GM23338 (cell line): ENCODE data around the gene SETDB1. TPM values are rescaled to one million over a fixed set of nuclear protein-coding genes. Genes with fewer than 3 reads are reported as not detected.

Experiments used
- ATAC-seq: fragments of 200-7000 bp; cut with Tn5 transposase; 3 replicates; pipeline ENCODE4 v1.9.1; 2020
- DNase-seq: peaks from one replicate; pipeline ENCODE4 v3.0.0-alpha.2; 2015; ENCODE audit warnings: low spot score
- H2AFZ ChIP-seq: fragments of 200-600 bp; sonication (generic); 2 replicates; pipeline ENCODE4 v1.8.0; 2016; ENCODE audit warnings: antibody characterized with exemption, mild to moderate bottlenecking, moderate library complexity
- H3F3A ChIP-seq: fragments of 200-600 bp; sonication (generic); replicated peaks from 2 replicates; pipeline ENCODE4 v1.8.0; 2017; ENCODE audit warnings: antibody characterized with exemption, mixed run types, low read depth
- H3K27ac ChIP-seq: fragments of 200-600 bp; sonication (generic); 2 replicates; pipeline ENCODE4 v1.6.1; 2016; ENCODE audit warnings: low read depth
- H3K27me3 ChIP-seq: fragments of 200-600 bp; sonication (generic); 2 replicates; pipeline ENCODE4 v1.8.0; 2016; ENCODE audit warnings: mild to moderate bottlenecking, mixed run types, moderate library complexity; ENCODE audit not compliant: insufficient read depth
- H3K36me3 ChIP-seq: fragments of 200-600 bp; sonication (generic); 2 replicates; pipeline ENCODE4 v1.8.0; 2016; ENCODE audit warnings: mild to moderate bottlenecking; ENCODE audit not compliant: insufficient read depth
- H3K4me1 ChIP-seq: fragments of 200-600 bp; sonication (generic); 2 replicates; pipeline ENCODE4 v1.8.0; 2016; ENCODE audit warnings: mild to moderate bottlenecking, moderate library complexity; ENCODE audit not compliant: insufficient read depth
- H3K4me2 ChIP-seq: fragments of 200-600 bp; sonication (generic); 2 replicates; pipeline ENCODE4 v1.7.1; 2017; ENCODE audit warnings: mixed run types
- H3K4me3 ChIP-seq: fragments of 200-600 bp; sonication (generic); 2 replicates; pipeline ENCODE4 v1.6.1; 2016; ENCODE audit warnings: mixed run types
- H3K79me2 ChIP-seq: fragments of 200-600 bp; sonication (generic); replicated peaks from 2 replicates; pipeline ENCODE4 v1.8.0; 2017; ENCODE audit warnings: mild to moderate bottlenecking; ENCODE audit not compliant: insufficient read depth
- H3K9me2 ChIP-seq: fragments of 200-600 bp; sonication (generic); 2 replicates; pipeline ENCODE4 v1.8.0; 2017; ENCODE audit not compliant: insufficient read depth
- H4K20me1 ChIP-seq: fragments of 200-600 bp; sonication (generic); replicated peaks from 2 replicates; pipeline ENCODE4 v1.8.0; 2017; ENCODE audit warnings: mild to moderate bottlenecking; ENCODE audit not compliant: insufficient read depth
- H3K27ac Mint-ChIP-seq: 2 replicates; pipeline ENCODE4 v1.8.0; 2020; ENCODE audit warnings: inconsistent platforms, mild to moderate bottlenecking, moderate library complexity, mixed read lengths
- H3K27me3 Mint-ChIP-seq: 3 replicates; pipeline ENCODE4 v1.8.0; 2022; ENCODE audit warnings: low read depth, mild to moderate bottlenecking, moderate library complexity, mixed read lengths, inconsistent platforms; ENCODE audit not compliant: insufficient read depth, poor library complexity
- H3K36me3 Mint-ChIP-seq: 3 replicates; pipeline ENCODE4 v1.8.0; 2021; ENCODE audit warnings: low read depth, mild to moderate bottlenecking, inconsistent platforms, moderate library complexity, mixed read lengths
- H3K4me1 Mint-ChIP-seq: 3 replicates; pipeline ENCODE4 v1.8.0; 2020; ENCODE audit warnings: mild to moderate bottlenecking, inconsistent platforms, mixed read lengths
- H3K4me3 Mint-ChIP-seq: 3 replicates; pipeline ENCODE4 v1.8.0; 2021; ENCODE audit warnings: moderate library complexity, mild to moderate bottlenecking, inconsistent platforms, mixed read lengths
- H3K9me3 Mint-ChIP-seq: 3 replicates; pipeline ENCODE4 v1.8.0; 2020; ENCODE audit warnings: moderate library complexity, mild to moderate bottlenecking, inconsistent platforms, mixed read lengths
- CREB1 ChIP-seq: fragments of 250-450 bp; sonication (Bioruptor Pico); IDR thresholded peaks from 2 replicates; pipeline ENCODE4 v1.5.0; 2020; ENCODE audit warnings: low read depth, mild to moderate bottlenecking, moderate library complexity
- EZH2 ChIP-seq: fragments of 200-600 bp; sonication (generic); IDR thresholded peaks from one replicate; pipeline ENCODE4 v1.8.0; 2017; ENCODE audit warnings: antibody characterized with exemption, mild to moderate bottlenecking, low read depth; ENCODE audit not compliant: unreplicated experiment
- EZH2phosphoT487 ChIP-seq: fragments of 200-600 bp; sonication (generic); IDR thresholded peaks from one replicate; pipeline ENCODE4 v1.8.1; 2018; ENCODE audit warnings: antibody characterized with exemption; ENCODE audit not compliant: unreplicated experiment
- JUNB ChIP-seq: IDR thresholded peaks from one replicate; pipeline ENCODE4 v1.6.1; 2016; ENCODE audit warnings: antibody characterized with exemption; ENCODE audit not compliant: unreplicated experiment
- NANOG ChIP-seq: IDR thresholded peaks from 2 replicates; pipeline ENCODE4 v1.6.1; 2016; ENCODE audit warnings: antibody characterized with exemption, borderline replicate concordance
- POLR2AphosphoS5 ChIP-seq: IDR thresholded peaks from 2 replicates; pipeline ENCODE4 v1.6.1; 2016; ENCODE audit warnings: antibody characterized with exemption, low read depth
- STAT1 ChIP-seq: IDR thresholded peaks from one replicate; pipeline ENCODE4 v1.6.1; 2016; ENCODE audit warnings: antibody characterized with exemption; ENCODE audit not compliant: unreplicated experiment
- ZNF114 ChIP-seq: fragments of 250-450 bp; sonication (Bioruptor Pico); IDR thresholded peaks from 2 replicates; pipeline ENCODE4 v1.5.0; 2020; ENCODE audit warnings: mild to moderate bottlenecking, moderate library complexity
- ZNF331 ChIP-seq: fragments of 250-450 bp; sonication (Bioruptor Pico); IDR thresholded peaks from 2 replicates; pipeline ENCODE4 v1.5.0; 2020; ENCODE audit warnings: low read depth, mild to moderate bottlenecking, moderate library complexity
- polyA plus RNA-seq: library from polyadenylated mRNA; unstranded; fragments of >200 nt; fragmentation: Nextera tagmentation; extraction: Ambion mirVana; gene quantifications from 2 replicates; pipeline ENCODE4 v1.2.1, GENCODE V29; 2016
- total RNA-seq: library from RNA; depleted of rRNA; stranded (reverse); fragments of >200 nt; shearing (Covaris generic); gene quantifications from 2 replicates; pipeline ENCODE4 v1.2.3, GENCODE V29; 2014
- TF ChIP-seq, protein P1 (sequence below): IDR thresholded peaks from 2 replicates; pipeline ENCODE4 v1.6.1; 2016; ENCODE audit warnings: antibody characterized with exemption
- TF ChIP-seq, protein P2 (sequence below): IDR thresholded peaks from one replicate; pipeline ENCODE4 v1.6.1; 2018; ENCODE audit warnings: antibody characterized with exemption; ENCODE audit not compliant: unreplicated experiment
- TF ChIP-seq, protein P3 (sequence below), 2 experiments: fragments of 200-600 bp in 1 of 2; sonication (generic) in 1 of 2; conservative IDR thresholded peaks; 2 replicates each; pipeline versions ENCODE4 v1.5.1 to v1.6.1; 2016 to 2017; ENCODE audit warnings: antibody characterized with exemption in 2 of 2, low read depth in 2 of 2, mild to moderate bottlenecking in 2 of 2, moderate library complexity in 1 of 2
- TF ChIP-seq, protein P4 (sequence below): fragments of 250-450 bp; sonication (Bioruptor Pico); IDR thresholded peaks from 2 replicates; pipeline ENCODE4 v1.5.0; 2020; ENCODE audit warnings: mild to moderate bottlenecking, moderate library complexity

Gene SETDB1
- total and polyA plus RNA-seq, 2 experiments from 2014 or later, result 16.9 to 47.4 TPM

DNA sequence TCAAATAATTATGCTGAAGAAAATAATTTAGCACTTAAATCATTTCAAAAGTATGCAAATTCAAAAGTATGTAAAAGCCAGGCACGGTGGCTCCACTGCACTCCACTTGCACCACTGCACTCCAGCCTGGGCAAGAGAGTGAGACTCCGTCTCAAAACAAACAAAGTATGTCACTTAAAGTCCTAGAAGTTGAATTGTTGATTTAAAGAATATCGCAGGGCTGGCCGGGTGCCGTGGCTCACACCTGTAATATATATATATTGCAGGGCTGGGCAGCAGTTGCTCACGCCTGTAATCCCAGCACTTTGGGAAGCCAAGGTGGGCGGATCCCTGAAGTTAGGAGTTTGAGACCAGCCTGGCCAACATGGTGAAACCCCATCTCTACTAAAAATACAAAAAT, 8.8 kb upstream of the SETDB1 start:
- H3K36me3 Mint-ChIP-seq, result no peaks in the 10 kb centered on the region
- Histone ChIP-seq H3F3A (no peaks in the 10 kb centered on the region), H3K4me1 (peaks cover 5% of the 10 kb centered on the region), H4K20me1 (no peaks in the 10 kb centered on the region), H3K4me3 (no peak overlapping the region), H3K9me2 (no peaks in the 10 kb centered on the region), H3K79me2 (no peaks in the 10 kb centered on the region), H3K4me2 (no peak overlapping the region), H3K27ac (no peak overlapping the region), H3K36me3 (no peaks in the 10 kb centered on the region), H2AFZ (no peak overlapping the region), H3K27me3 (no peaks in the 10 kb centered on the region)
- DNase-seq, result no peak
- TF ChIP-seq EZH2phosphoT487 (no peak), STAT1 (no peak), CREB1 (CRISPR knock-in tag) (no peak), NANOG (no peak), JUNB (no peak), POLR2AphosphoS5 (no peak), ZNF114 (CRISPR knock-in tag) (no peak), ZNF331 (CRISPR knock-in tag) (no peak), EZH2 (no peak)
- TF ChIP-seq, protein P1, sequence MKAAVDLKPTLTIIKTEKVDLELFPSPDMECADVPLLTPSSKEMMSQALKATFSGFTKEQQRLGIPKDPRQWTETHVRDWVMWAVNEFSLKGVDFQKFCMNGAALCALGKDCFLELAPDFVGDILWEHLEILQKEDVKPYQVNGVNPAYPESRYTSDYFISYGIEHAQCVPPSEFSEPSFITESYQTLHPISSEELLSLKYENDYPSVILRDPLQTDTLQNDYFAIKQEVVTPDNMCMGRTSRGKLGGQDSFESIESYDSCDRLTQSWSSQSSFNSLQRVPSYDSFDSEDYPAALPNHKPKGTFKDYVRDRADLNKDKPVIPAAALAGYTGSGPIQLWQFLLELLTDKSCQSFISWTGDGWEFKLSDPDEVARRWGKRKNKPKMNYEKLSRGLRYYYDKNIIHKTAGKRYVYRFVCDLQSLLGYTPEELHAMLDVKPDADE, result no peak
- TF ChIP-seq, protein P2, sequence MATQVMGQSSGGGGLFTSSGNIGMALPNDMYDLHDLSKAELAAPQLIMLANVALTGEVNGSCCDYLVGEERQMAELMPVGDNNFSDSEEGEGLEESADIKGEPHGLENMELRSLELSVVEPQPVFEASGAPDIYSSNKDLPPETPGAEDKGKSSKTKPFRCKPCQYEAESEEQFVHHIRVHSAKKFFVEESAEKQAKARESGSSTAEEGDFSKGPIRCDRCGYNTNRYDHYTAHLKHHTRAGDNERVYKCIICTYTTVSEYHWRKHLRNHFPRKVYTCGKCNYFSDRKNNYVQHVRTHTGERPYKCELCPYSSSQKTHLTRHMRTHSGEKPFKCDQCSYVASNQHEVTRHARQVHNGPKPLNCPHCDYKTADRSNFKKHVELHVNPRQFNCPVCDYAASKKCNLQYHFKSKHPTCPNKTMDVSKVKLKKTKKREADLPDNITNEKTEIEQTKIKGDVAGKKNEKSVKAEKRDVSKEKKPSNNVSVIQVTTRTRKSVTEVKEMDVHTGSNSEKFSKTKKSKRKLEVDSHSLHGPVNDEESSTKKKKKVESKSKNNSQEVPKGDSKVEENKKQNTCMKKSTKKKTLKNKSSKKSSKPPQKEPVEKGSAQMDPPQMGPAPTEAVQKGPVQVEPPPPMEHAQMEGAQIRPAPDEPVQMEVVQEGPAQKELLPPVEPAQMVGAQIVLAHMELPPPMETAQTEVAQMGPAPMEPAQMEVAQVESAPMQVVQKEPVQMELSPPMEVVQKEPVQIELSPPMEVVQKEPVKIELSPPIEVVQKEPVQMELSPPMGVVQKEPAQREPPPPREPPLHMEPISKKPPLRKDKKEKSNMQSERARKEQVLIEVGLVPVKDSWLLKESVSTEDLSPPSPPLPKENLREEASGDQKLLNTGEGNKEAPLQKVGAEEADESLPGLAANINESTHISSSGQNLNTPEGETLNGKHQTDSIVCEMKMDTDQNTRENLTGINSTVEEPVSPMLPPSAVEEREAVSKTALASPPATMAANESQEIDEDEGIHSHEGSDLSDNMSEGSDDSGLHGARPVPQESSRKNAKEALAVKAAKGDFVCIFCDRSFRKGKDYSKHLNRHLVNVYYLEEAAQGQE, result no peak
- TF ChIP-seq, protein P3, sequence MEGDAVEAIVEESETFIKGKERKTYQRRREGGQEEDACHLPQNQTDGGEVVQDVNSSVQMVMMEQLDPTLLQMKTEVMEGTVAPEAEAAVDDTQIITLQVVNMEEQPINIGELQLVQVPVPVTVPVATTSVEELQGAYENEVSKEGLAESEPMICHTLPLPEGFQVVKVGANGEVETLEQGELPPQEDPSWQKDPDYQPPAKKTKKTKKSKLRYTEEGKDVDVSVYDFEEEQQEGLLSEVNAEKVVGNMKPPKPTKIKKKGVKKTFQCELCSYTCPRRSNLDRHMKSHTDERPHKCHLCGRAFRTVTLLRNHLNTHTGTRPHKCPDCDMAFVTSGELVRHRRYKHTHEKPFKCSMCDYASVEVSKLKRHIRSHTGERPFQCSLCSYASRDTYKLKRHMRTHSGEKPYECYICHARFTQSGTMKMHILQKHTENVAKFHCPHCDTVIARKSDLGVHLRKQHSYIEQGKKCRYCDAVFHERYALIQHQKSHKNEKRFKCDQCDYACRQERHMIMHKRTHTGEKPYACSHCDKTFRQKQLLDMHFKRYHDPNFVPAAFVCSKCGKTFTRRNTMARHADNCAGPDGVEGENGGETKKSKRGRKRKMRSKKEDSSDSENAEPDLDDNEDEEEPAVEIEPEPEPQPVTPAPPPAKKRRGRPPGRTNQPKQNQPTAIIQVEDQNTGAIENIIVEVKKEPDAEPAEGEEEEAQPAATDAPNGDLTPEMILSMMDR (conservative IDR thresholded peaks at IDR 0.05; ENCODE audit: low read depth in 2 of 2), result no peak
- TF ChIP-seq, protein P4, sequence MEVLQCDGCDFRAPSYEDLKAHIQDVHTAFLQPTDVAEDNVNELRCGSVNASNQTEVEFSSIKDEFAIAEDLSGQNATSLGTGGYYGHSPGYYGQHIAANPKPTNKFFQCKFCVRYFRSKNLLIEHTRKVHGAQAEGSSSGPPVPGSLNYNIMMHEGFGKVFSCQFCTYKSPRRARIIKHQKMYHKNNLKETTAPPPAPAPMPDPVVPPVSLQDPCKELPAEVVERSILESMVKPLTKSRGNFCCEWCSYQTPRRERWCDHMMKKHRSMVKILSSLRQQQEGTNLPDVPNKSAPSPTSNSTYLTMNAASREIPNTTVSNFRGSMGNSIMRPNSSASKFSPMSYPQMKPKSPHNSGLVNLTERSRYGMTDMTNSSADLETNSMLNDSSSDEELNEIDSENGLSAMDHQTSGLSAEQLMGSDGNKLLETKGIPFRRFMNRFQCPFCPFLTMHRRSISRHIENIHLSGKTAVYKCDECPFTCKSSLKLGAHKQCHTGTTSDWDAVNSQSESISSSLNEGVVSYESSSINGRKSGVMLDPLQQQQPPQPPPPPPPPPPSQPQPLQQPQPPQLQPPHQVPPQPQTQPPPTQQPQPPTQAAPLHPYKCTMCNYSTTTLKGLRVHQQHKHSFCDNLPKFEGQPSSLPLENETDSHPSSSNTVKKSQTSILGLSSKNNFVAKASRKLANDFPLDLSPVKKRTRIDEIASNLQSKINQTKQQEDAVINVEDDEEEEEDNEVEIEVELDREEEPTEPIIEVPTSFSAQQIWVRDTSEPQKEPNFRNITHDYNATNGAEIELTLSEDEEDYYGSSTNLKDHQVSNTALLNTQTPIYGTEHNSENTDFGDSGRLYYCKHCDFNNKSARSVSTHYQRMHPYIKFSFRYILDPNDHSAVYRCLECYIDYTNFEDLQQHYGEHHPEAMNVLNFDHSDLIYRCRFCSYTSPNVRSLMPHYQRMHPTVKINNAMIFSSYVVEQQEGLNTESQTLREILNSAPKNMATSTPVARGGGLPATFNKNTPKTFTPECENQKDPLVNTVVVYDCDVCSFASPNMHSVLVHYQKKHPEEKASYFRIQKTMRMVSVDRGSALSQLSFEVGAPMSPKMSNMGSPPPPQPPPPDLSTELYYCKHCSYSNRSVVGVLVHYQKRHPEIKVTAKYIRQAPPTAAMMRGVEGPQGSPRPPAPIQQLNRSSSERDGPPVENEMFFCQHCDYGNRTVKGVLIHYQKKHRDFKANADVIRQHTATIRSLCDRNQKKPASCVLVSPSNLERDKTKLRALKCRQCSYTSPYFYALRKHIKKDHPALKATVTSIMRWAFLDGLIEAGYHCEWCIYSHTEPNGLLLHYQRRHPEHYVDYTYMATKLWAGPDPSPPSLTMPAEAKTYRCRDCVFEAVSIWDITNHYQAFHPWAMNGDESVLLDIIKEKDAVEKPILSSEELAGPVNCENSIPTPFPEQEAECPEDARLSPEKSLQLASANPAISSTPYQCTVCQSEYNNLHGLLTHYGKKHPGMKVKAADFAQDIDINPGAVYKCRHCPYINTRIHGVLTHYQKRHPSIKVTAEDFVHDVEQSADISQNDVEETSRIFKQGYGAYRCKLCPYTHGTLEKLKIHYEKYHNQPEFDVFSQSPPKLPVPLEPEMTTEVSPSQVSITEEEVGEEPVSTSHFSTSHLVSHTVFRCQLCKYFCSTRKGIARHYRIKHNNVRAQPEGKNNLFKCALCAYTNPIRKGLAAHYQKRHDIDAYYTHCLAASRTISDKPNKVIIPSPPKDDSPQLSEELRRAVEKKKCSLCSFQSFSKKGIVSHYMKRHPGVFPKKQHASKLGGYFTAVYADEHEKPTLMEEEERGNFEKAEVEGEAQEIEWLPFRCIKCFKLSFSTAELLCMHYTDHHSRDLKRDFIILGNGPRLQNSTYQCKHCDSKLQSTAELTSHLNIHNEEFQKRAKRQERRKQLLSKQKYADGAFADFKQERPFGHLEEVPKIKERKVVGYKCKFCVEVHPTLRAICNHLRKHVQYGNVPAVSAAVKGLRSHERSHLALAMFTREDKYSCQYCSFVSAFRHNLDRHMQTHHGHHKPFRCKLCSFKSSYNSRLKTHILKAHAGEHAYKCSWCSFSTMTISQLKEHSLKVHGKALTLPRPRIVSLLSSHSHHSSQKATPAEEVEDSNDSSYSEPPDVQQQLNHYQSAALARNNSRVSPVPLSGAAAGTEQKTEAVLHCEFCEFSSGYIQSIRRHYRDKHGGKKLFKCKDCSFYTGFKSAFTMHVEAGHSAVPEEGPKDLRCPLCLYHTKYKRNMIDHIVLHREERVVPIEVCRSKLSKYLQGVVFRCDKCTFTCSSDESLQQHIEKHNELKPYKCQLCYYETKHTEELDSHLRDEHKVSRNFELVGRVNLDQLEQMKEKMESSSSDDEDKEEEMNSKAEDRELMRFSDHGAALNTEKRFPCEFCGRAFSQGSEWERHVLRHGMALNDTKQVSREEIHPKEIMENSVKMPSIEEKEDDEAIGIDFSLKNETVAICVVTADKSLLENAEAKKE (CRISPR knock-in tag), result no peak
- peaks cover 13% of the 10 kb centered on the region; the same call in 2 of the 3 replicates for H3K4me1 Mint-ChIP-seq
- no peak overlapping the region for H3K27ac Mint-ChIP-seq
- H3K9me3 Mint-ChIP-seq, result no peaks in the 10 kb centered on the region
- H3K4me3 Mint-ChIP-seq, result no peak overlapping the region
- peaks cover 4% of the 10 kb centered on the region for H3K27me3 Mint-ChIP-seq
- no peak for ATAC-seq
